ENCODE measurements around the gene ATXN7L3. TPM values are rescaled to one million over a fixed set of nuclear protein-coding genes. Genes with fewer than 3 reads are reported as not detected.

Gene ATXN7L3
- total and polyA plus RNA-seq, 9 of the 15 experiments (the other 6 are each of a cell fraction or from before 2014, with no cell fraction given) = 0.62 to 66.1 (median 33.2) TPM

- TF ChIP-seq, protein P1, sequence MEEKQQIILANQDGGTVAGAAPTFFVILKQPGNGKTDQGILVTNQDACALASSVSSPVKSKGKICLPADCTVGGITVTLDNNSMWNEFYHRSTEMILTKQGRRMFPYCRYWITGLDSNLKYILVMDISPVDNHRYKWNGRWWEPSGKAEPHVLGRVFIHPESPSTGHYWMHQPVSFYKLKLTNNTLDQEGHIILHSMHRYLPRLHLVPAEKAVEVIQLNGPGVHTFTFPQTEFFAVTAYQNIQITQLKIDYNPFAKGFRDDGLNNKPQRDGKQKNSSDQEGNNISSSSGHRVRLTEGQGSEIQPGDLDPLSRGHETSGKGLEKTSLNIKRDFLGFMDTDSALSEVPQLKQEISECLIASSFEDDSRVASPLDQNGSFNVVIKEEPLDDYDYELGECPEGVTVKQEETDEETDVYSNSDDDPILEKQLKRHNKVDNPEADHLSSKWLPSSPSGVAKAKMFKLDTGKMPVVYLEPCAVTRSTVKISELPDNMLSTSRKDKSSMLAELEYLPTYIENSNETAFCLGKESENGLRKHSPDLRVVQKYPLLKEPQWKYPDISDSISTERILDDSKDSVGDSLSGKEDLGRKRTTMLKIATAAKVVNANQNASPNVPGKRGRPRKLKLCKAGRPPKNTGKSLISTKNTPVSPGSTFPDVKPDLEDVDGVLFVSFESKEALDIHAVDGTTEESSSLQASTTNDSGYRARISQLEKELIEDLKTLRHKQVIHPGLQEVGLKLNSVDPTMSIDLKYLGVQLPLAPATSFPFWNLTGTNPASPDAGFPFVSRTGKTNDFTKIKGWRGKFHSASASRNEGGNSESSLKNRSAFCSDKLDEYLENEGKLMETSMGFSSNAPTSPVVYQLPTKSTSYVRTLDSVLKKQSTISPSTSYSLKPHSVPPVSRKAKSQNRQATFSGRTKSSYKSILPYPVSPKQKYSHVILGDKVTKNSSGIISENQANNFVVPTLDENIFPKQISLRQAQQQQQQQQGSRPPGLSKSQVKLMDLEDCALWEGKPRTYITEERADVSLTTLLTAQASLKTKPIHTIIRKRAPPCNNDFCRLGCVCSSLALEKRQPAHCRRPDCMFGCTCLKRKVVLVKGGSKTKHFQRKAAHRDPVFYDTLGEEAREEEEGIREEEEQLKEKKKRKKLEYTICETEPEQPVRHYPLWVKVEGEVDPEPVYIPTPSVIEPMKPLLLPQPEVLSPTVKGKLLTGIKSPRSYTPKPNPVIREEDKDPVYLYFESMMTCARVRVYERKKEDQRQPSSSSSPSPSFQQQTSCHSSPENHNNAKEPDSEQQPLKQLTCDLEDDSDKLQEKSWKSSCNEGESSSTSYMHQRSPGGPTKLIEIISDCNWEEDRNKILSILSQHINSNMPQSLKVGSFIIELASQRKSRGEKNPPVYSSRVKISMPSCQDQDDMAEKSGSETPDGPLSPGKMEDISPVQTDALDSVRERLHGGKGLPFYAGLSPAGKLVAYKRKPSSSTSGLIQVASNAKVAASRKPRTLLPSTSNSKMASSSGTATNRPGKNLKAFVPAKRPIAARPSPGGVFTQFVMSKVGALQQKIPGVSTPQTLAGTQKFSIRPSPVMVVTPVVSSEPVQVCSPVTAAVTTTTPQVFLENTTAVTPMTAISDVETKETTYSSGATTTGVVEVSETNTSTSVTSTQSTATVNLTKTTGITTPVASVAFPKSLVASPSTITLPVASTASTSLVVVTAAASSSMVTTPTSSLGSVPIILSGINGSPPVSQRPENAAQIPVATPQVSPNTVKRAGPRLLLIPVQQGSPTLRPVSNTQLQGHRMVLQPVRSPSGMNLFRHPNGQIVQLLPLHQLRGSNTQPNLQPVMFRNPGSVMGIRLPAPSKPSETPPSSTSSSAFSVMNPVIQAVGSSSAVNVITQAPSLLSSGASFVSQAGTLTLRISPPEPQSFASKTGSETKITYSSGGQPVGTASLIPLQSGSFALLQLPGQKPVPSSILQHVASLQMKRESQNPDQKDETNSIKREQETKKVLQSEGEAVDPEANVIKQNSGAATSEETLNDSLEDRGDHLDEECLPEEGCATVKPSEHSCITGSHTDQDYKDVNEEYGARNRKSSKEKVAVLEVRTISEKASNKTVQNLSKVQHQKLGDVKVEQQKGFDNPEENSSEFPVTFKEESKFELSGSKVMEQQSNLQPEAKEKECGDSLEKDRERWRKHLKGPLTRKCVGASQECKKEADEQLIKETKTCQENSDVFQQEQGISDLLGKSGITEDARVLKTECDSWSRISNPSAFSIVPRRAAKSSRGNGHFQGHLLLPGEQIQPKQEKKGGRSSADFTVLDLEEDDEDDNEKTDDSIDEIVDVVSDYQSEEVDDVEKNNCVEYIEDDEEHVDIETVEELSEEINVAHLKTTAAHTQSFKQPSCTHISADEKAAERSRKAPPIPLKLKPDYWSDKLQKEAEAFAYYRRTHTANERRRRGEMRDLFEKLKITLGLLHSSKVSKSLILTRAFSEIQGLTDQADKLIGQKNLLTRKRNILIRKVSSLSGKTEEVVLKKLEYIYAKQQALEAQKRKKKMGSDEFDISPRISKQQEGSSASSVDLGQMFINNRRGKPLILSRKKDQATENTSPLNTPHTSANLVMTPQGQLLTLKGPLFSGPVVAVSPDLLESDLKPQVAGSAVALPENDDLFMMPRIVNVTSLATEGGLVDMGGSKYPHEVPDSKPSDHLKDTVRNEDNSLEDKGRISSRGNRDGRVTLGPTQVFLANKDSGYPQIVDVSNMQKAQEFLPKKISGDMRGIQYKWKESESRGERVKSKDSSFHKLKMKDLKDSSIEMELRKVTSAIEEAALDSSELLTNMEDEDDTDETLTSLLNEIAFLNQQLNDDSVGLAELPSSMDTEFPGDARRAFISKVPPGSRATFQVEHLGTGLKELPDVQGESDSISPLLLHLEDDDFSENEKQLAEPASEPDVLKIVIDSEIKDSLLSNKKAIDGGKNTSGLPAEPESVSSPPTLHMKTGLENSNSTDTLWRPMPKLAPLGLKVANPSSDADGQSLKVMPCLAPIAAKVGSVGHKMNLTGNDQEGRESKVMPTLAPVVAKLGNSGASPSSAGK (IDR thresholded peaks at IDR 0.05) = no peak
- TF ChIP-seq EWSR1 (IDR thresholded peaks at IDR 0.05; ENCODE audit: borderline replicate concordance, low read depth, partially characterized antibody) = no peak
- TF ChIP-seq RBM15 (IDR thresholded peaks at IDR 0.05; ENCODE audit: insufficient read depth, low read length) = no peak
- TF ChIP-seq PHF21A (IDR thresholded peaks at IDR 0.05; ENCODE audit: borderline replicate concordance, low read depth) = no peak
- TF ChIP-seq ETS1 (conservative IDR thresholded peaks at IDR 0.05; ENCODE audit: control insufficient read depth, low read depth, low read length) = no peak
- TF ChIP-seq, protein P2, sequence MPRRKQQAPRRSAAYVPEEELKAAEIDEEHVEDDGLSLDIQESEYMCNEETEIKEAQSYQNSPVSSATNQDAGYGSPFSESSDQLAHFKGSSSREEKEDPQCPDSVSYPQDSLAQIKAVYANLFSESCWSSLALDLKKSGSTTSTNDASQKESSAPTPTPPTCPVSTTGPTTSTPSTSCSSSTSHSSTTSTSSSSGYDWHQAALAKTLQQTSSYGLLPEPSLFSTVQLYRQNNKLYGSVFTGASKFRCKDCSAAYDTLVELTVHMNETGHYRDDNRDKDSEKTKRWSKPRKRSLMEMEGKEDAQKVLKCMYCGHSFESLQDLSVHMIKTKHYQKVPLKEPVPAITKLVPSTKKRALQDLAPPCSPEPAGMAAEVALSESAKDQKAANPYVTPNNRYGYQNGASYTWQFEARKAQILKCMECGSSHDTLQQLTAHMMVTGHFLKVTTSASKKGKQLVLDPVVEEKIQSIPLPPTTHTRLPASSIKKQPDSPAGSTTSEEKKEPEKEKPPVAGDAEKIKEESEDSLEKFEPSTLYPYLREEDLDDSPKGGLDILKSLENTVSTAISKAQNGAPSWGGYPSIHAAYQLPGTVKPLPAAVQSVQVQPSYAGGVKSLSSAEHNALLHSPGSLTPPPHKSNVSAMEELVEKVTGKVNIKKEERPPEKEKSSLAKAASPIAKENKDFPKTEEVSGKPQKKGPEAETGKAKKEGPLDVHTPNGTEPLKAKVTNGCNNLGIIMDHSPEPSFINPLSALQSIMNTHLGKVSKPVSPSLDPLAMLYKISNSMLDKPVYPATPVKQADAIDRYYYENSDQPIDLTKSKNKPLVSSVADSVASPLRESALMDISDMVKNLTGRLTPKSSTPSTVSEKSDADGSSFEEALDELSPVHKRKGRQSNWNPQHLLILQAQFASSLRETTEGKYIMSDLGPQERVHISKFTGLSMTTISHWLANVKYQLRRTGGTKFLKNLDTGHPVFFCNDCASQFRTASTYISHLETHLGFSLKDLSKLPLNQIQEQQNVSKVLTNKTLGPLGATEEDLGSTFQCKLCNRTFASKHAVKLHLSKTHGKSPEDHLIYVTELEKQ (CRISPR knock-in tag; IDR thresholded peaks at IDR 0.05) = no peak
- TF ChIP-seq ZNF212 (CRISPR knock-in tag; IDR thresholded peaks at IDR 0.05) = no peak
- peak; percentile 57; the same call in 1 of the 2 replicates for TF ChIP-seq NBN (IDR thresholded peaks at IDR 0.05; ENCODE audit: low read depth)
These were observed 21.6 kb upstream of the ATXN7L3 start (continued) for GRCh38 chr17:44221084-44221861.

Measured in K562 (cell line).